CD4-positive, alpha-beta T cell treated with Interleukin-10 for 1 hour (primary cell): ENCODE results near the gene RYR1.
"Not testable (repeated sequence)": the region's sequence is repeated elsewhere in the genome, so short reads cannot be mapped to it uniquely, and the experiment has no call there.

Source experiments
- DNase-seq: peaks from one replicate; pipeline ENCODE4 v3.0.0-alpha.2; 2020

The RYR1 gene

GRCh38 chr19:38626401-38626800 lies 192.9 kb downstream of the RYR1 start:
- DNase-seq, result no peak

GRCh38 chr19:38629568-38629967 lies 196.1 kb downstream of the RYR1 start:
- no peak for DNase-seq

GRCh38 chr19:38631301-38631700 lies 197.8 kb downstream of the RYR1 start:
- not testable (repeated sequence) for DNase-seq

GRCh38 chr19:38631811-38632475 lies 198.5 kb downstream of the RYR1 start:
- DNase-seq, result not testable (repeated sequence)

- no peak for DNase-seq
Measured at GRCh38 chr19:38632476-38633213, 199.2 kb downstream of the RYR1 start.

- DNase-seq, result peak; percentile 78
Measured at GRCh38 chr19:38634757-38635482, 201.4 kb downstream of the RYR1 start.

- DNase-seq, result no peak
Measured at GRCh38 chr19:38635483-38636399, 202.2 kb downstream of the RYR1 start.
